ENCODE measurements around the gene PXDN. TPM values are rescaled to one million over a fixed set of nuclear protein-coding genes. Genes with fewer than 3 reads are reported as not detected.

Gene PXDN
- total and polyA plus RNA-seq, 2 donors (not counting 3 experiments of a cell fraction or from before 2014, with no cell fraction given) = 231 to 308 TPM

- Histone ChIP-seq H3K9me3 (replicated peaks; ENCODE audit: control insufficient read depth, insufficient read depth, low read length) (no peaks in the 10 kb centered on the region), H3K36me3 (ENCODE audit: control insufficient read depth in 2 of 2, extremely low read depth in 1 of 2, insufficient read depth in 2 of 2, low read length in 2 of 2) (peaks cover 6 to 35% of the 10 kb centered on the region in 2 experiments), H2AFZ (ENCODE audit: low read depth, low read length) (no peak overlapping the region), H3K79me2 (ENCODE audit: control insufficient read depth, insufficient read depth, low read length) (no peaks in the 10 kb centered on the region), H3K27me3 (ENCODE audit: control insufficient read depth in 2 of 2, insufficient read depth in 2 of 2, low read length in 2 of 2) (no peaks in the 10 kb centered on the region), H3K4me2 (ENCODE audit: insufficient read depth, low read length) (no peak overlapping the region), H3K4me3 (replicated peaks in 1 of 3; ENCODE audit: insufficient read depth in 1 of 3, low read depth in 1 of 3, low read length in 3 of 3) (no peak overlapping the region), H3K9ac (replicated peaks; ENCODE audit: extremely low read depth, insufficient read depth, low read length) (no peak overlapping the region), H3K27ac (ENCODE audit: insufficient read depth, low read depth, low read length) (no peak overlapping the region), H3K4me1 (ENCODE audit: control insufficient read depth, extremely low read depth, insufficient read depth, low read length) (no peaks in the 10 kb centered on the region), H4K20me1 (replicated peaks; ENCODE audit: control insufficient read depth, extremely low read depth, insufficient read depth, low read length) (no peaks in the 10 kb centered on the region), H3K9me1 (replicated peaks; ENCODE audit: control insufficient read depth, extremely low read depth, insufficient read depth, low read length) (no peaks in the 10 kb centered on the region)
- no TSS peak for BruUV-seq (replicated peaks)
- no peak for DNase-seq (ENCODE audit: low read depth, low spot score)
- CTCF ChIA-PET = no interaction called here
- dilution Hi-C loops (cut with MboI; ENCODE audit: extremely low pct_ligation_motif_present, low sequenced_read_pairs) = no loop called here
- POLR2A ChIA-PET = no interaction called here
- FAIRE-seq = no peak
- intact Hi-C loops (cut with micrococcal nuclease) = no loop called here
- TF ChIP-seq FOS (IDR thresholded peaks at IDR 0.05; ENCODE audit: borderline replicate concordance, insufficient read depth, low read length) = no peak
- TF ChIP-seq MAX (IDR thresholded peaks at IDR 0.05; ENCODE audit: insufficient read depth, insufficient read length) = no peak
Observed at GRCh38 chr2:1636791-1637415, 107.4 kb downstream of the PXDN start.

GRCh38 chr2:1635823-1636222 lies 108.5 kb downstream of the PXDN start:
- Histone ChIP-seq H3K4me3 (replicated peaks in 1 of 3; ENCODE audit: insufficient read depth in 1 of 3, low read depth in 1 of 3, low read length in 3 of 3) (no peak overlapping the region), H3K36me3 (ENCODE audit: control insufficient read depth in 2 of 2, extremely low read depth in 1 of 2, insufficient read depth in 2 of 2, low read length in 2 of 2) (peaks cover 6 to 35% of the 10 kb centered on the region in 2 experiments), H3K27me3 (ENCODE audit: control insufficient read depth in 2 of 2, insufficient read depth in 2 of 2, low read length in 2 of 2) (no peaks in the 10 kb centered on the region), H3K4me1 (ENCODE audit: control insufficient read depth, extremely low read depth, insufficient read depth, low read length) (no peaks in the 10 kb centered on the region), H3K4me2 (ENCODE audit: insufficient read depth, low read length) (no peak overlapping the region), H3K9ac (replicated peaks; ENCODE audit: extremely low read depth, insufficient read depth, low read length) (no peak overlapping the region), H3K27ac (ENCODE audit: insufficient read depth, low read depth, low read length) (no peak overlapping the region), H2AFZ (ENCODE audit: low read depth, low read length) (no peak overlapping the region), H3K9me3 (replicated peaks; ENCODE audit: control insufficient read depth, insufficient read depth, low read length) (no peaks in the 10 kb centered on the region), H3K9me1 (replicated peaks; ENCODE audit: control insufficient read depth, extremely low read depth, insufficient read depth, low read length) (no peaks in the 10 kb centered on the region), H3K79me2 (ENCODE audit: control insufficient read depth, insufficient read depth, low read length) (no peaks in the 10 kb centered on the region), H4K20me1 (replicated peaks; ENCODE audit: control insufficient read depth, extremely low read depth, insufficient read depth, low read length) (no peaks in the 10 kb centered on the region)
- DNase-seq (ENCODE audit: low read depth, low spot score) = no peak
- ChIA-PET POLR2A (no interaction called here), CTCF (no interaction called here)
- FAIRE-seq = no peak
- no peak for TF ChIP-seq CTCF (IDR thresholded peaks at IDR 0.05; ENCODE audit: extremely low read depth in 1 of 2, insufficient read depth in 1 of 2, low read depth in 1 of 2, low read length in 2 of 2)
- no peak for TF ChIP-seq POLR2A (IDR thresholded peaks at IDR 0.05; ENCODE audit: low read depth, low read length)
- no peak for TF ChIP-seq POLR2AphosphoS5 (IDR thresholded peaks at IDR 0.05; ENCODE audit: insufficient read depth, low read depth, low read length)
- no peak for TF ChIP-seq MYC (IDR thresholded peaks at IDR 0.05; ENCODE audit: low read depth, low read length)
- TF ChIP-seq EZH2 (IDR thresholded peaks at IDR 0.05; ENCODE audit: borderline replicate concordance, low read depth, low read length, severe bottlenecking) = no peak
- no peak for TF ChIP-seq JUN (IDR thresholded peaks at IDR 0.05; ENCODE audit: borderline replicate concordance, insufficient read depth, insufficient read length, low read depth)
- no peak for TF ChIP-seq FOS (IDR thresholded peaks at IDR 0.05; ENCODE audit: borderline replicate concordance, insufficient read depth, low read length)
- TF ChIP-seq MAX (IDR thresholded peaks at IDR 0.05; ENCODE audit: insufficient read depth, insufficient read length) = no peak
- no peak for TF ChIP-seq GATA2 (IDR thresholded peaks at IDR 0.05; ENCODE audit: insufficient read depth, insufficient read length, low read depth, low read length)
- BruUV-seq (replicated peaks) = no TSS peak
- dilution Hi-C loops (cut with MboI; ENCODE audit: extremely low pct_ligation_motif_present, low sequenced_read_pairs) = no loop called here
- intact Hi-C loops (cut with micrococcal nuclease) = no loop called here
